Measurements from ENCODE around the gene FASTKD2.

Gene FASTKD2

DNA sequence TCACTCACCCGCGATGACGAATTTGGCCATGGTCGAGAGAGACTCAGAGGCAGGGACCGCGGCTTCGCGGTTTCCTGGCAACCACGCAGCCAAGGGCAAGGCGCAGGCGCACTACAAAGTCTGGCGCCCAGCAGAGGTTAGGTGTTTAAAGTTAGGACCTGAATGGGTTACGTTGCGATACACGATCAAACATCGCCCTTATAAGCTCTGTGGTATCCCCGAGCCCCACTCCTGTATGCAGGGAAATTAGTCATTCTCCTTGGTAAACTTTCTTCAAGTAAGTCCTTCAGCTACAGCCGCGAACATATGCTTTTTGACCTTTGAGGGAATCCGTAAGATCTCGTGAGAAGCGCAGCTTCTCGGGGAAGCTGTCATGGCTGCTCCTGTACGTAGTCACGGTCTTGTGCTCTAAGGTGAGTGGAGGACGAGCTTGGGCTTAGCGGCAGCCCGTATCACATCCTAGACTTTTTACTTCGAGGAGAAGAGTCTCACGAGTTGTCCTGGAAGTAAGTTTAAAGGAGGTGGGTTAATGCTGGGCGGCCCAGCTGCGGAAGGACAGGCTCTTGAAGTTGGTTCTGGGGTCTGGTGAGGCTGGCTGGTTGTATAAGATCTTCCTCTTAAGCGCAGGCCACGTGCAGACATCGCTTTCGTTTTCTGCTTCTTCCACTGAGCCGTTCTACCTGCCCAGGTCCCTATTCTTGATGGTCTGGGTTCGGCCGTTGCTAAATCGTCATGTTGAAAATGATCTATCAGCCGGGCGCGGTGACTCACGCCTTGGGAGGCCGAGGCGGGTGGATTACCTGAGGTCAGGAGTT is at the start of gene FASTKD2, which contains the start of gene MDH1B:
Gene FASTKD2 (plus strand): TSS at position 365 of the 815 bp plus-strand sequence. CDS start 1,088 bp downstream, outside the sequence.
Gene MDH1B (minus strand): TSS at position 87 of the 815 bp plus-strand sequence. CDS start 57 bp downstream, at position 30.
- DNase-seq = peak; percentile 94

DNA sequence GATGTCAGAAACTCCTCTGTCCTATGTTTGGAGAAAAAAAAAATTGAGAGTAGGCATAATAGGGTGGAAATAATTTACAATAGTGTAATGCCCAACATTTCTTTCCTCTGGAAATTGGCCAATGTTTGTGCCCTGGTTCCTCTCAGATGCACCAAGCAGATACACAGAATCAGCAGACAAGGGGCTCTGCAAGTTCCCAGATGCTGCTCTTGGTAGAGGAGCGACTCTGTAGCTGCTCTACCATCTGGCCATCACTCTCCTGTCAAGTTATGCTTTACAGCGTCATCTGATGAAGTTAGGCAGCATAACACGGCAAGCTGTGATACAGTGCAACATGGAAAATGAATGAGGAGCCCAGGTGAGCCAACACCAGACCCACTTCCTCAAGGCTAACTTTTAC is 48.8 kb upstream of the FASTKD2 start:
- DNase-seq = no peak

GRCh38 chr2:206718296-206718695 is 47.1 kb upstream of the FASTKD2 start, which contains the start of gene DYTN:
Gene DYTN, minus strand, starts transcription at chr2:206718396. Its CDS starts 117 bp downstream, at chr2:206718279.
- DNase-seq = no peak

GRCh38 chr2:206721256-206721920 is 44.0 kb upstream of the FASTKD2 start:
- DNase-seq = no peak

- DNase-seq = no peak
These were observed 42.1 kb upstream of the FASTKD2 start for GRCh38 chr2:206723288-206723687.

GRCh38 chr2:206727287-206727686 is 38.1 kb upstream of the FASTKD2 start:
- no peak for DNase-seq

DNA sequence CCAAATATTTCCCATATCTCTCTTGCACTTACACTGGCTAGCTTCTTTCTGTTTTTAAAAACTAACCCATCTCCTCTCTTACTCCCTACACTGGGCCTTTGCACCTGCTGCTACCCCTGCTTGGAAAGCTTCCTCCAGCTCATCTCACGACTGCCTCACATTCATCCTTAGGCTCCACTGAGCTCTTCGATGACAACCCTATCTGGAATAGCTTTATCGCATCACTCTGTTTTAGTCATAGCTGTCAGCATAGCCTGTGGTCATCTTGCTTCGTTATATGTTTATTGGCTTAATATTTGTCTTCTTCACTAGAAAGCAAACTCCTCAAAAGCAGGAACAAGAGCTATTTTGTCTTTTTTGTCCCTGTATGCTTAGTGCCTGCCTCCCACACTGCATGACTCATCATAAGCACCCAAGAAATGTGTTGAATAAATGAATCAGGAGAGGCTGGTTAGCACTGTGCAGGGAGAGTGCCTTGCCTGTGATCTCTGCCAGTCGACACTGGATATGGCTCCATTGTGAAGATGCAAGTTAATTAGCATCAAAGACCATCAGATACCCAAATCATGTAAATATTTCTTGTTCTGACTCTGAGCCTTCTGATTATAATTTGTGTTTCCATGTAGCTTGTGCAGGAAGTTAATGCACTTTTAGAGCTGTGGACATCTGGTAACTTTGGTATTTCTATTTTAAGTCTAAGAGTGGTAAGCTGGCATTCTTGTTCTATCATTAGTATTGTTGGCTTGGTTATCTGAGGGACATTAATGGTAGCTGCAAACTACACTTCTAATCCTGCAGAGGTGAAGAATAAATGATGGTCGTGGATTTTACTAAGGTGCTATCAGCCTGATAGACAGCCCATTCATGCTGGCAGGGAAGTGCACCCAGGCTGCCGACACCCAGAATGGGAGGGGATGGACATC is 36.9 kb upstream of the FASTKD2 start:
- DNase-seq = no peak

DNA sequence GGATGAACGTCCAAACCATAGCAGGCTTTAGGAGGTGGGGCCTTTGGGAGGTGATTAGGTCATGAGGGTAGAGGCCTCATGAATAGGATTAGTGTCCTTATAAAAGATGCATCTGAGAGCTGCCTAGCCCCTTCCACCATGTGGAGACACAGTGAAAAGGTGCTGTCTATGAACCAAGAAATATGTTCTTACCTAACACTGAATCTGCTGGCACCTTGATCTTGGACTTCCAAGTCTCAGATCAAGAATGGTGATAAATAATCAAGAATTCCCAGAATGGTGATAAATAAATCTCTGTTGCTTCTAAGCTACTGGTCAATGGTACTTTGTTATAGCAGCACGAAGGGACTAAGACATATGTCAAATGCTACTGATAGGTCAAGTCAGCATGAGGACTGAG is 32.1 kb upstream of the FASTKD2 start:
- no peak for DNase-seq

DNA sequence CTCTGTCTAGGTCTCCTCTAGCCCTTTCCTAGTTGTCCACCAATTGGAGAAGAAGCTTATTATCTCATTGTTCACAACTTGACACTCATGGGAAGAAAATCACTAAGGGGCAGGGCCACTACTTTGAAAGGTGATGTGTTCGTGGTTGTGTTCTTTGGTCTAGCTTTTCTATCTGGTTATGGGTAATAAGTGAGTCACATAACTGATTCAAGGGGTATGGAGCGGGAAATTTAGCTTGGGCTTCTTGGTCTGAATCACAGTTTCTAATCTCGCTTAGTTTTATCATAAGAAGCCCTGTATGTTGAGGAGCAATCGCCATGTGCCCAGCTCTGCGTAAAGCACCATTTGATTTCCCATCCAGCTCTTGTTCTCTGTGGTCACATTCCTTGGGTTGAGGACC is 28.5 kb upstream of the FASTKD2 start:
- no peak for DNase-seq

DNA sequence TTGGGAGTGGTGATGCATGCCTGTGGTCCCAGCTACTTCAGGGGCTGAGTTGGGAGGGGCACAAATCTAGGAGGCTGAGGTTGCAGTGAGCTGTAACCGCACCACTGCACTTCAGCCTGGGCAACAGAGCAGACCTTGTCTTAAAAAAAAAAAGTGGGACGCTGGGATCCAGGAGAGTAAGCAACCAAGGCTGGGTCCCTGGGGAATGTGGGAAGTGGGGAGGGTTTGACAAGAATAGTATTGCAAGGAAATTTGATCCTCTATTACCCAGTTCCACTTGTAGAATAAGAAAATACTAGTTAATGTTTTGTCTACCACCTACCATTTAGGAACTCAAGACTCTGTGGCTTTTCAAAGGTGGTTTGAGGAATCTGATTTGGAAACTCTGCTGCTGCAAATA is 26.1 kb upstream of the FASTKD2 start:
- DNase-seq = no peak

GRCh38 chr2:206740800-206741199 is 24.6 kb upstream of the FASTKD2 start:
- DNase-seq = no peak

DNA sequence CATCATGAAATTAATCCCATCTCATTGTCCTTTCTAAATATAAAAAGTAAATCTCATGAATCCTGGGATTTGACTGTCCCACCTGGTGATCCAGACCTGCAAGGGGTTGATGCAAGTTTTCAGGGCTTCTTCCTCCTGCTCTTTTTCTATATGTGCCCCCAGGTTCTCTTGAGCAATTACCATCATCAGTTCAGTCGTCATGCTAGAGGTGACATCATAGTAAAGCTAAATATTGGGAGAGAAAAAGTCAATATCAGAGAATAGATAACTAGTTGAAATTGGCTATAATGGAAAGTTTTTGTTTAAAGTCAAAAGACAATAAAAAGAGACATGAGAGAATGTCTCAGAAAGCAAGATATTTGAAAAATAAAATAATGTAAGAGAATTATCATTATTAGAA is 8.6 kb upstream of the FASTKD2 start:
- no peak for DNase-seq

DNA sequence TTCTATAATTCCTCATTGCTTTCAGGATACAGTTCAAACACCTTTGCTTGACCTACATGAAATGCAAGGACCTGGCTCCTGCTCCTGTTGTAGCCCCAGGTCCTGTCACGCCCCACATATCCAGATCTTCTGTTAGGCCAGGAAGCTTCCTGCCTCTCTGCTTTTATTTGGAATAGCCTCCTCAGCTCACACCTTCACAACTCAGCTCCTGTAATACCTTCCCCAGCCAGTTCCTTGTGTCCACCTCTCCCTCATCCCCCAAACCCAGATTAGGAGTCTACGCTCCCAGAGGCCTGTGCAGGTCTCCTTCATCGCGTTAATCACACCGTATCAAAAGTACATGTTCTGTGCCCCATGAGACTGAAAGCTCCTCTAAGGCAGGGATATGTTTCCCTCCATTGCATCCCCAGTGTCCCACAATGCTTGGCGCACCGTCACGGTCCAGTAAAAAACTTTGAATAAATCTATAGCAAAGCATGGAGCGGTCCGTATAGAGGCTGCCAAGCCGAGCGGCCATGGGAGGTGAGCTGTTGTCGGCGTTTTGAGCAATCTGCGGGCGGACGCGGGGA is 649 bp upstream of the FASTKD2 start:
- no peak for DNase-seq

DNA sequence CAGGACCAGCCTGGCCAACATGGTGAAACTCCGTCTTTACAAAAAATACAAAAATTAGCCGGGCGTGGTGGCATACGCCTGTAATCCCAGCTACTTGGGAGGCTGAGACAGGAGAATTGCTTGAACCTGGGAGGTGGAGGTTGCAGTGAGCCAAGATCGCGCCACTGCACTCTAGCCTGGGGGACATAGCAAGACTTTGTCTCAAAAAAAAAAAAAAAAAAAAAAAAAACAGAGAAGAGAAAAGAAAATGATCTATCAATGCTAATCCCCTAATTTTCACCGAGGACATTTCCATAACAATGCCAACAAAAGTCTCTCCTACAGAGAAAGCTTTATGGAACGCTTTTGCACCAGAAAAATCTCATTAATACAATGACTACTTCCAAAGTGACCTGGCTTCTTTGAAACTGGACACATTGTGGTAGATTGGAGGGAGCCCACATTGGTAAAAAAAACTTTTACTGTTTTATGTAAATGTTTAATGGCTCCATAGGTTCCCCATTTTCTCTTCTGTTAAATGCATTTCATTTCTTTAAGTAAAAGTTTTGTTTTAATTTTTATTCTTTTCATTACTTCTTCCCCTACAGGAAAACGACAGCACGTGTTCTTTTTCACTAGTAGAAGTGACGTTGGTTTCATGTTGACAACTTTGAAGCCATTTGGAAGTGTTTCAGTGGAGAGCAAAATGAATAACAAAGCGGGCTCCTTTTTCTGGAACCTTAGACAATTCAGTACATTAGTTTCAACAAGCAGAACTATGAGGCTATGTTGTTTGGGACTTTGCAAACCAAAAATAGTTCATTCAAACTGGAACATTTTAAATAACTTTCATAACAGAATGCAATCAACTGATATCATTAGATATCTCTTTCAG is 888 bp downstream of the FASTKD2 start:
- DNase-seq = no peak

DNA sequence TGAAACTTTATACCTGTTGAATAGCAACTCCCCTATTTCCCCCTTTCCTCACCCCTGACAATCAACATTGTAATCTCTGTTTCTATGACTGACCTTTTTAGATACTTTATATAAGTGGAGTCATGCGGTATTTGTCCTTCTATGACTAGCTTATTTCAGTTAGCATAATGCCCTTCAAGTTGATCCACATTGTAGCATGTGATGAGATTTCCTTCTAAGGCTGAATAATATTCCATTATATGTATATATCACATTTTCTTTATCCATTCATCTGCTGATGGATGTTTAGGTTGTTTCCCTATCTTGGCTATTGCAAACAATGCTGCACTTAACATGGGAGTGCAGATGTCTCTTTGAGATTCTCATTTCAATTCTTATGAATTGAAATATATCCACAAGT is 9.5 kb downstream of the FASTKD2 start:
- DNase-seq = no peak

DNA sequence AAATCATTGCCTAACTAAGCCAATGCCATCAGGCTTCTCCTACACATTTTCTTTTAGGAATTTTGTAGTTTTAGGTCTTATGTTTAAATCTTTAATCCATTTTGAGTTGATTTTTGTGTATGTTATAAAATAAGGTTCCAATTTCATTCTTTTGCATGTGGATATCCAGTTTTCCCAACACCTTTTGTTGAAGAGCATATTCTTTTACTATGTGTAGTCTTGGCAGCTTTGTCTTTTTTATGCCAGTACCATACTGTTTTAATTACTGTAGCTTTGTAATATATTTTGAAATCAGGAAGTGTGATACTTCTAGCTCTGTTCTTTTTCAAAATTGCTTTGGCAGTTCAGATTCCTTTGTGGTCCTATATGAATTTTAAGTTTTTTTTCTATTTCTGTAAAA is 11.0 kb downstream of the FASTKD2 start:
- DNase-seq = no peak

DNA sequence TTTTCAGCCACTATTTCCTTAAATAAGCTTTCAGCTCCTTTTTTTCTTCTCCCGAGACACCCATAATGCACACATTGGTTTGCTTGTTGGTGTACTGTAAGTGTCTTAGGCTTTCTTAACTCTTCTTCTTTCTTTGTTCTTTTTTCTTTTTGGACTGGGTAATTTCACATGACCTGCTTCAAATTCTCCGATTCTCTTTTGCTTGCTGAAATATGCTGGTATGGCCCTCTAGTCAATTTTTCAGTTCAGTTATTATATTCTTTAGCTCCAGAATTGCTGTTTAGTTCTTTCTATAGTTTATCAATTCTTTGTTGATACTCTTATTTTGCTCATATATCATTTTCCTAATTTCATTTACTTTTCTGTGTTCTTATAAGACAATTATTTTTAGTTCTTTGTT is 15.3 kb downstream of the FASTKD2 start:
- no peak for DNase-seq

- no peak for DNase-seq
These were observed 18.3 kb downstream of the FASTKD2 start for GRCh38 chr2:206783718-206784117.

- no peak for DNase-seq
These were observed 19.4 kb downstream of the FASTKD2 start for GRCh38 chr2:206784559-206785353.

GRCh38 chr2:206790311-206790935 is 25.0 kb downstream of the FASTKD2 start:
- no peak for DNase-seq
